GF-D8 (cell line): Measurements from ENCODE around the gene PAGE2B.
"Not testable (repeated sequence)": the region's sequence is repeated elsewhere in the genome, so short reads cannot be mapped to it uniquely, and the experiment has no call there.

Experiments
- DNase-seq: peaks from one replicate; lab custom pipeline; 2025; lab: John Stamatoyannopoulos, UW

PAGE2B gene, protein sequence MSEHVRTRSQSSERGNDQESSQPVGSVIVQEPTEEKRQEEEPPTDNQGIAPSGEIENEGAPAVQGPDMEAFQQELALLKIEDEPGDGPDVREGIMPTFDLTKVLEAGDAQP

DNA sequence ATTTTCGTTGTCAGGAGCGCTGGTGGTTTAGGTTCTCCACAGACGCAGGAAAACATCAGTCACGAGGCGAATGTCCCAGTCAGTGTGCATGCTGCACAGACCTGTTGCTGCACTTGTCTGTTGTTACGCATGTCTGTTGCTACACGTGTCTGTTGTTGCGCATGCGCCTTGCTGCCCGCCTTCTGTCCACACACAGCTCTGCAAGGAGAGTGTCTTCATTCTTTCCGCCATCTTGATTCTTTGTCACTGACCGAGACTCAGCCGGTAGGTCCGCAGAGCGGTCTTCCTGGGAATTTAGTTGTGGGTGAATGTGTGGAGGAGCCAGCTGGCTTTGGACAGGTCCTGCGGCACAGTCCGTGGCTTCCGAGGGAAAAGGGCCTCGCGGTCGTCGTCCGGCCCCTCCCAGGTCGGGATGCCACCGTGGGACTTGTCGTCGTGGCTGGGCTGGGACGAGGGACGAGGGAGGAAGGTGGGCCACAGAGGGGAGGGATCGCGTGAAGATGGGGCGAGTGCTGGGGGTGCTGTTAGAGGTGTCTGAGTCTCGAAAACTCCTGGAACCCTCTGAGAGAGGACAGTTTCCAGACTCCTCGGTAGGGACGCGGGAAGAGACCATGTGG lies at the start of gene PAGE2B:
Gene PAGE2B (plus strand): TSS at position 180 of the 617 bp plus-strand sequence. CDS start 1,012 bp downstream, outside the sequence.
- no peak for DNase-seq

DNA sequence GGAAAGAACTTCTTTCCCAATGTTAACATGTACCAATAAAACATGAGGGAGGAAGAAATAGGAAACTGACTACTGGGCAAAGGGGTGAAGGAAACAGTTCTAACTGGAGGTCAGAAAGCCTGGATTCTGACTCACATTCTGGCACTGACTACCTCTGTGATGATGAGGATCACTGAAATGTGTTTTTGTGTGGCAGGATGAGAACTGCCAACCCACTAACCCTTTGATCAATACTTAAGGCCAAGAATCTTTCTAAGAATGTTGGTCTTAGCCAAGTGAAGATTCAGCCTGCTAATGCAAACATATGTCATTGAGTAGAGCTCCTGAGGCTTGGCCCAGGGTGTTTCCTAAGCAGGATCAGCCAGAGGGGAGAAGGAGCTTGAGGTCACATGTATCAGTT lies 48.7 kb upstream of the PAGE2B start:
- no peak for DNase-seq

DNA sequence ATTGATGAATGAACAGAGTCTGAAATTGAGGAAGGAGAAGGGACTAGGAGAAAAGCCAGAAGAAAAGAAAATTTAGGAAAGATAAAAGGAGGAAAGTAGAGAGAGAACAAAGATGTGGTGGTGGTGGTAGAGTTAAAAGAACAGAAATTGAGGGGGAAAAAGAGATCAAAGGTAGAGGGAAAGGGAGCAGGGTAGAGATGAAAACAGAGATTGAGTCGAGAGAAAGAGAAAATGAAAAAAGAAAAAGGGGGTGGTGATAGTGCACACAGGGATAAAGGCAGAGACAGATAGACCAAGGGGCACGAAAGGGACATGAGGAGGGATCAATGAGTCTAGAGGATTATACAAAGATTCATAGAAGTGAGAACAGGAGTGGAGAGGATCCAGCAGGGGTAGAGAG lies 48.0 kb upstream of the PAGE2B start:
- DNase-seq, result no peak

DNA sequence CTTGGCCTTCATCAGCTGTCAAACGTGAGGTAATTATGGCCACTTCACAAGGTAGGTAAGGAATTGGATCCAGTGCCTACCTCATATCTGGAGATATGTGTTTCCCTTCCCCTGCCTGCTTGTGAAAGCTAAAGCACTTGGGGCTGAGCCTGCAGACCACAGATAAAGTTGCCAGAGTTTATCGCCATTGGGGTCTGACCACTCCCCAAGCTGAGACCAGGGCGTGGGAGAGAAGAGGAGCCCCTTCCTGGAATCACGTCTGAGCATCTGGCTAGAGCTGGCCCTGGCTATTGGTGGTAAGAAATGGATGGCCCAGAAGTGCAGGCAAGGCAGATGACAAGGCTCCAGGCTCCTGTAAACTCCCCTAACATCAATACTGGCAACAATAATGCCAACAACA lies 46.8 kb upstream of the PAGE2B start:
- no peak for DNase-seq

DNA sequence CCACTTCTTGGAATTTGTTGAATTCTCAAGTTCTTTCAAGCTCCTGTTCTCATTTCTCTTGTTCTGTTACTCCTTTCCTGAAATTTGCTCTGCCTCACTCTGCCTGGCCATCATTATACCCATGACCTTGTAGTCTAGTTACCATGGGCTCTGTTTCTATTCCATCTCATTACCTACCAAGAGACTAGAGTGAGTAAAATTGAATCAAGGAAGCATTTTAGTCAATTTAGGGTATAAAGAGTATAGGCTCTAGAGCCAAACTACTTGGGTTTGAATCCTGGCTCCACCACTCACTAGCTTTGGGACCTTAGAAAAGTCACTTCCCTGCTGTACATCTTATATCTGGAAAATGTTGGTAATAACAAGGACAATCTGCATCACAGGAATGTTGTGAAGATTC lies 46.2 kb upstream of the PAGE2B start:
- no peak for DNase-seq

DNA sequence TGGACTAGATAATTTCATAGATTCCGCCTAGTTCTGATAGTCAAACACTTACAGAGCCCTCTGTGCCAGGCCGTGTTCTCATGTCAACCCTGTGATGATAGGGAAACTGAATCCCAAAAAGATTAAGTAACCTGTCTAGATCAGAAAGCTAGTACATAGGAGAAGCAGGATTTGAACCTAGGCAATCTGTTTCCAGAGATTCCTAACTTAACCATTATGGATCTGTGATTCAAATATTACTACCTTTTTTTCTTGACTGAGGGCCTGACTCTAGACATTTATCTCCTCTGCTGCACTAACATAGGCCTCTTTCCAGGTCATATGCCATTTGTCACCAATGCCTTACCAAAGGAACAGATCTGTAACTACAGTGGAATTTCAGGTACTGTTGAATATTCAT lies 45.5 kb upstream of the PAGE2B start:
- no peak for DNase-seq

DNA sequence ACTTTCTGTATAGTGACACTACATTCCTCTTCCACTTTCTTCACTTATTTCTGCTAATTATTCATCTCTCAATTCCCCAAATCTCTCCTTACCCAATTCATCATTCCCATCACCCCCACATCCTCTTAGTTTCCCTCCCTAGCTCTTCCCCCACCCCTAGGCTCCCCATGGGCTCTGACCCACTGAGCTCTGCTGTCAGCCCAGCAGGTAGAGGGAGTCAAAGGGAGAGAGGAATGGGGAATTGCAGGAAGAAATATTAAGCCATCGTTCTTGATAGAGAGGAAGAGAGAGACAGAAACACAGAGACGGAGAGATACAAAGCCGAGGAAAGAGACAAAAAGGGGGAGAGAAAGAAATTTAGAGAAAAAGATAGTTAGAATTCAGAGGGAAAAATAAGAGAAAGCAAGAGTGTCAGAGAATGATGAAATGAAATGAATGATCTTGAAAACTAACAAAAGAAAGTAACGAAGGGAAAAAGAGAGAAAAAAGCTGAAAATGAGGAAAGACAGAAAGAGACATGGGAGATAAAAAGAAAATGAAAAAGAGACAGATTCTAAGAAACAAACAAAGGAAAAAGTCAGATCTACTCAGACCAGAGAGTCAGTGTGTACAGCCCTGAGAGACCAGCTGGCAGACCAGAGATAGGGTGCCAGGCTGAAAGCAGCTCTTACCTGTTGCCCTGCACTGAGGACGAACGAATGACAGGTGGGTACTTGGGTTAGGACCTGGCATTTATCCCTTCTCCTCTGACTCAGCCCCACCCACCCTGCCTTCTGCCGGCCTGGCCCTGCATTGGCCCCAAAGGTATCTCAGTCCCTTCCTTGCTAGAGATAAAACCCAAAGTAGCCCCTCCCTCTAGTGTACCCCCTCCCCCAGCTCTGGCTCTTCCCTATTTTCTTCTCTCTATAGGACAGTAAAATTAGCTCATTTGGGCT lies 44.3 kb upstream of the PAGE2B start, which contains the start of gene ALAS2:
Gene ALAS2 (minus strand): TSS at position 707 of the 935 bp plus-strand sequence. CDS start 4,977 bp downstream, outside the sequence.
- no peak for DNase-seq

DNA sequence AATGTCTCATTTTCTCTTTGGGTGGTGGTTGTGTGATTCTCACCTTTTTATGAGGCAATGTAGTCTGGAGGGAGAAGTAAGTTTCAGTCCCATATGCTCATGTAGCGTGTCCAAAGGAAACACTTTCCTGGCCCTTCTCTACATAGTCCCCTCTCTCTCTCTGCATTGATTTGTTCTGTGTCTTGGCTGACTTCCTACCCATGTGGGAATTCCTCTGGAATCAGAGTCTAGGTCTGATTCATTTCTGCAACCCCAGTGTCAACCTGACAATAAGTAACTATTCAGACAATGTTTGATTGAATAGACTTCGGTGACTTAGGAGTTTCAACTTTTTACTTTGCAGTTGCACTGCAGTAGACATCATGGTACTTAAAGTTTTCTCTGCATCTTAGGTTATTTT lies 41.4 kb upstream of the PAGE2B start:
- no peak for DNase-seq

DNA sequence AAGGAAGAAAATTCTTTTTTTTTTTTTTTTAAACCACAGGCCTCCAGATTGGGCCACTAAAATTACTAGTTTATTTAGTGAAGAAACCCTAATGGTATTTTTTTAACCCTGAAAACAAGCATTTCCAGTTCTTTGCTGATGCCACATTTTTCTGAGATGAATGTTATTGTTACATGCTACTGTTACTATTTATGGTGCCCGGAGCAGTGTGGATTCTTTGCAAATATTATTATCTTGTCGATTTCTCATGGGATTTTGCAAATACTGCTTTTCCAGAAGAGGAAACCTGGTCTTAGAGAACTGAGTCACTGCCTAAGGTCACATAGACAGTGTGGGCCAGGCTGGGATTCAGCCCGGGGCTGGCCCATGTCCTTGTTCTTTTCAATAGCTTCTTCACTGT lies 35.4 kb upstream of the PAGE2B start:
- DNase-seq, result no peak

DNA sequence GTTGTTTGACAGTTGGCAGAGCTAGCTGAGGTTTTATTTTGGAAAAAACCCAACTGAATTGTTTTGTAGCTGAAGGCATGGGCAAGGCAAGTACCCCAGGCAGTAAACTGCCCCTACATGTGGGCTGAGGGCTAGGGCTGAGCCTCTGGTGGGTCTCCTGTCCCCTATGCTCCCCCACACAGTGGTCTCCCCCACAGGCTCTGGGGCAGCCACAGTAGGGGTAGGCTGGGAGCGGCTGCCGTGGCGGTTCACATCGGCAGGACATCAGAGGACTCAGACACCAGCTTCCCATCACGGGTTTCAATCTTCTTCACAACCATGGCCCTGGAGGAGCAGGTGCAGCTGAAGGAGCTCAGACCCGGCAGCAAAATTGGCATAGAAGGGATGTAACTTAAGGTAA lies 33.3 kb upstream of the PAGE2B start:
- DNase-seq, result no peak

DNA sequence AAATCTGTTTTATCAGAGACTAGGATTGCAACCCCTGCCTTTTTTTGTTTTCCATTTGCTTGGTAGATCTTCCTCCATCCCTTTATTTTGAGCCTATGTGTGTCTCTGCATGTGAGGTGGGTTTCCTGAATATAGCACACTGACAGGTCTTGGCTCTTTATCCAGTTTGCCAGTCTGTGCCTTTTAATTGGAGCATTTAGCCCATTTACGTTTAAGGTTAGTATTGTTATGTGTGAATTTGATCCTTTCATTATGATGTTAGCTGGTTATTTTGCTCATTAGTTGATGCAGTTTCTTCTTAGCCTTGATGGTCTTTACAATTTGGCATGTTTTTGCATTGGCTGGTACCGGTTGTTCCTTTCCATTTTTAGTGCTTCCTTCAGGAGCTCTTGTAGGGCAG lies 24.2 kb upstream of the PAGE2B start:
- DNase-seq, result not testable (repeated sequence)

DNA sequence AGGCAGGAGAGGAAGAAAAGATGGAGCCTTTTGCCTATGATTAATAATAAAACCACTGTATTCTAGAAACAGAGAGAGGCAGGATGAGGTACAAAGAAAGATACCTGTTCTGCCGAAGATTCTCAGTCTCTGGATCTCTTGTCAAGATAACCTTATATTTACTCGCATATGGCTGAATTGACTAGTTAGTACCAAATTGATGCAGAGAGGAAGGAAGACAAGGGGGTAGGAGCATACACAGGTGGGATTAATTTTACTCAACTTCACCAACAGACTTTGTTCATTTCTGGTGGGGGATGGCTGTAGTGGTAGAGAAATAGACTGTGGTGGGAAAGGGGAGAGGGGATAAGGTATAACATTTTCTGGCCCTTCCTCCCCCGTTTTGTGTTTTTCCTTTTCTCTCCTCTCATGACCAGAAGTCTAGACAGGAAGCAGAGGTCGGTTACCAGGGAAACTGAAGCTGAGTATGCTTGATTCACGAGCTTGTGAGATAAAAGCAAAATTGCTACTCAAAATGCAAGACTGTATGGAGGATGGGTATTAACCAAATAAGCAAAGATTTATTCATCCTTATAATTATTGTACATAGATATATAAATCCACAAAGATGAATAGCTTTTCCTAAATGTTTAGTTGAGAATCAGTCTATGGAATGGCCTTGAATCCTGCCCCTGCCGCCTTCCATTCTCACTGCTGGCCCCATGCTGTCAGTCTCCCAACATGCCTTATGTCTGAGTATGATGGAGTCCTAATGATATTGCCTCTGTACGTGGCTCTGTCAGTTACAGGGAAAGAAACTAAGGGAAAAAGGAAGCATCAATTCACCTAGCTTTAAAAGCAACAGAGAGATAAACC lies 17.8 kb upstream of the PAGE2B start:
- no peak for DNase-seq

DNA sequence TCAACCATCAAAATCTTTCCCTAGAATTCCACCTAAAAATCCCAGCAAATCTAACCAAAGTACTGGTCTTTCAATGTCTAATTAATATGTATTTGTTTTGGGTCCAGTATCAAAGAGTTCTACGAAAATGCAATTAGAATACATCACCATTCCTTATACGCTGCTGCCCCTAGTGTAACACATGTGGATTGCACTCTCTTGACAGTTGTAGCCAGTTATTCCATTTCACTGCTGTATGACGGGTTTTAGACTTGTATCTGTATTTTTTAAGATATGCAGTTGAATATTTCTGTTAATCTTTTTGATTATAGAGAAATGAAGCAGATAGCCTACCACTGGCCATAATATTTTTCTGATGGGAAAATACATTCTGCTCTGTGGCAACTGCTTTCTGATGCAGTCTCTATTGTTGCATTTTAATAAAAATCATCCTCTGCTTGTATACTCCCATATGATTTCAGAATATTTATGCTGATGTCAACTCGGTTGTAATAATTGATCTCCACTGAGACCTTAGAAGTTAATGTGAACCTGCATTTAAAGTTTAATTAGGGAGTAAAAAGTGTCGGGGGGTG lies 17.1 kb upstream of the PAGE2B start:
- no peak for DNase-seq

DNA sequence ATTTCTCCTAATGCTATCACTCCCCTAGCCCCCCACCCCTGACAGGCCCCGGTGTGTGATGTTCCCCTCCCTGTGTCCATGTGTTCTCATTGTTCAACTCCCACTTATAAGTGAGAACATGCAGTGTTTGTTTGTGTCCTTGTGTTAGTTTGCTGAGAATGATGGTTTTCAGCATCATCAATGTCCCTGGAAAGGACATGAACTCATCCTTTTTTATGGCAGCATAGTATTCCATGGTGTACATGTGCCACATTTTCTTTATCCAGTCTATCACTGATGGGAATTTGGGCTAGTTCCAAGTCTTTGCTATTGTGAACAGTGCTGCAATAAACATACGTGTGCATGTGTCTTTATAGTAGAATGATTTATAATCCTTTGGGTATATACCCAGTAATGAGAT lies 7.7 kb upstream of the PAGE2B start:
- not testable (repeated sequence) for DNase-seq

DNA sequence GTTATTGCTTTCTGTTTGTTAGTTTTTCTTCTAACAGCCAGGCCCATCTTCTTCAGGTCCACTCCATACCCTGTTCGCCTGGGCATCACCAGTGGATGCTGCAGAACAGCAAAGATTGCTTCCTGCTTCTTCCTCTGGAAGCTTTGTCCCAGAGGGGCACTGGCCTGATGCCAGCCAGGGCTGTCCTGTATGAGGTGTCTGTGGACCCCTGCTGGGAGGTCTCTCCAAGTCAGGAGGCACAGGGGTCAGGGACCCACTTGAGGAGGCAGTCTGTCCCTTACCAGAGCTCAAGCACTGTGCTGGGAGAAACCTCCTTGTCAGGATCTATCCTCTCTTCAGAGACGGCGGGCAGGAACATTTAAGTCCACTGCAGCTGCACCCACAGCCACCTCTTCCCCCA lies 2.5 kb upstream of the PAGE2B start:
- DNase-seq, result no peak

DNA sequence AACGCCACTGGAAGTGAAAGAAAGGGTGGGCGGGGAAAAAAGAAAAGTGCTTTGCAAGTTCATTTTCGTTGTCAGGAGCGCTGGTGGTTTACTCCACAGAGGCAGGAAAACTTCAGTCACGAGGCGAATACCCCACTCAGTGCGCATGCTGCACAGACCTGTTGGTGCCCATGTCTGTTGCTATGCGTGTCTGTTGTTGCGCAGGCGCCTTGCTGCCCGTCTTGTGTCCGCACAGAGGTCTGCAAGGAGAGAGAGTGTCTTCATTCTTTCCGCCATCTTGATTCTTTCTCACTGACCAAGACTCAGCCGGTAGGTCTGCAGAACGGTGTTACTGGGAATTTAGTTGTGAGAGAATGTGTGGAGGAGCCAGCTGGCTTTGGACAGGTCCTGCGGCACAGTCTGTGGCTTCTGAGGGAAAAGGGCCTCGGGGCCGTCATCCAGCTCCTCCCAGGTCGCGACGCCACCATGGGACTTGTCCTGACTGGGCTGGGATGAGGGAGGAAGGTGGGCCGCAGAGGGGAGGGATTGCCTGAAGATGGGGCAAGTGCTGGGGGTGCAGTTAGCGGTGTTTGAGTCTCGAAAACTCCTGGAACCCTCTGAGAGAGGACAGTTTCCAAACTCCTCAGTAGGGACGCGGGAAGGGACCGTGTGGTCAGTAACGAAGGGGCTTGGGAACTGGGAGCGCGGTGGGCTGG lies 14.1 kb downstream of the PAGE2B start, which contains the start of gene PAGE2:
Gene PAGE2 (plus strand): TSS at position 224 of the 695 bp plus-strand sequence. CDS start 1,003 bp downstream, outside the sequence.
- DNase-seq, result no peak

DNA sequence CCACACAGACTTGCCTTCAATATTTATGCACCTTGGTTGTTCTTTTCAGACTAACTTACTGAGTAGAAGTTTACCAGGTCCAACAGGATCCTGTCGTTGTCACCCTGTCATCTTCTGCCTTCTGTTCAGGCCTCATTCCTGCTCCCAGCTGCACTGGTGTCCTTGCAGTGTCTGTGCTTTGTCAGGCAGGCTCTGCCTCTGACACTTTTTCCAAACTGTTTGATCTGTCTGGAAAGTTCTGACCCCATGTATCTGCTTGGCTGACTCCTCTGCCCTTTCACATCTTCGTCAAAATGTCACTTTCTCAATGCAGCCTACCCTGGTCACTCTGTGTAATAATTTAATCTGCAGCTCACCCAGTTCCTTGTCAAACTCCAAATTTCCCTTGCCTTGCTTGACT lies 23.9 kb downstream of the PAGE2B start:
- no peak for DNase-seq

DNA sequence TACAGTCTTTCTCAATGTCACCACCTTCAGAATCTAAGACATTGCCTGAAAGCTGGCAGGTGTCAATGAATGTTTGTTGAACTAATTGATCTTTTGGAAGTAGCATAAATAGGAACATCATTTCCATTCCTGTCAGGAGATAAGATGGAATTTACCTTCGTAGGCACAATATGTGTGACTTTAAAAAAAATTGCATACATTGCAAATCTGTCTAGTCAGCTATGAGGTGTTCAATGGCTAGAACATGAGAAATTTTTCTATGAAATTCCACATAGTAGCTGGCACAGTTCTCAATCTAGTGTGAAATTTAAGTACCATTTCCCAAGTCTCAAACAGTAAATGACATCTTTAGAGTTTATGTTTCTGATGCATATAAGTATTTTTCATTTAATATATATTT lies 24.3 kb downstream of the PAGE2B start:
- DNase-seq, result no peak

DNA sequence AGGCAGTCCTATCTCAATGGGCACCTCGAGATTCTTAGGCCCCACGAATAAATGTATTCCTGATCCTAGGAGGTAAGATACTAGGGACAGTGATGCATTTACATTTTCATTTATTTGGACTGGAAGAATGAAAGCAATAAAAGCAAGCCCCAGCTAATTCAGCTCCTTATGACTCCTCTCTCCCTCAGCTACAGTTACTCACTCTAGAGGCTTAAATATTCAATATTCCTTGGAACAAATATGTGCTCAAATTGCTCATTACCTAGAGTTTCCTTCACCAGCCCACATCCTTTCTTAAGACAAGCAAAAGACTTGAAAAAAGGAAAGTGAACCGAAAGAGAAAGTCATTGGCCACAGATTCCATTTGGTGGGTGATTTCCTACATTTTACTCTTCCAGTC lies 27.9 kb downstream of the PAGE2B start:
- DNase-seq, result no peak

DNA sequence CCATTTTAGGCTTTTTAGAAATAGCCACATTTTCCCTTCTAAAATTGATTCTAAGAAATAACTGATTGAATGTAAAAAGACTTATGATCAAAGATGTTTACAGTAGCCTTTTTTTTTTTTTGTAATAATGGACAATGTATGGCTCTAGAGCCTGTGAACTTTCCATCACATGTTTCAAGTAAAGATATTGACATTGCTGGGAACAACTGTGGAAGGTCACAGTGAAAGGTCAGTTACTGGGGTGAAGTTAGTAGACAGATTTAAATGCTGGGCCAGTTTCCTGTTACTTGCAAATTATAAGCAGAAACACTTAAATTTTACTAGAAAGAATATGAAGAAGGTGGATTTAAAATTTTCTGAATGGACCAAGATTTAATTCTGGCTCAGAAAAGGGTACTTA lies 32.4 kb downstream of the PAGE2B start:
- no peak for DNase-seq

DNA sequence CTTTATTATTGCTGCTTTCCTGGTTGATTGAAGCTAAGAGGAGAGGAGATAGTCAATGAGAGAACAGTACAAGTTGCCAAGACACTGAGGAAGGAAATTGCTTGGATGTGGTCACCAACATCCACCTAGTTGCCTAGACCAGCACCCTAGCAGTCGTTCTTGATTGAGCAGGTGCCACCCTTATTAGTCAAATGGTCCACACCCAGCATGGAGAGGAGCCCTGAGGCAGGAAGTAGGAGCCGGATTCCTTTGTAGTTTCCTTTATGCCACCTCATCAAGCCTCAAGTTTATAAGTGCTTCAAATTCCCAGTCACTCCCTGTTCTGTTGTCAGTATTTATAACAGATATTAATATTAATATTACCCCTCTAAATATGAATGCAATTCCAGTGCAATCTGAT lies 33.1 kb downstream of the PAGE2B start:
- no peak for DNase-seq
